CD14-positive monocyte (primary cell): Measurements from ENCODE around the gene CHRNG. TPM values are rescaled to one million over a fixed set of nuclear protein-coding genes. Genes with fewer than 3 reads are reported as not detected.
A peak's percentile ranks its signal among the peaks of the same experiment; 100 is the strongest.

Experiments
- DNase-seq, 3 donors: peaks; one replicate each; pipeline ENCODE4 v3.0.0-alpha.2; 2011 to 2022
- H2AFZ ChIP-seq: 2 replicates; pipeline ENCODE4 v1.6.0; 2012; ENCODE audit warnings: mild to moderate bottlenecking, low read depth, low read length, inconsistent platforms; ENCODE audit not compliant: insufficient read depth, poor library complexity, severe bottlenecking
- H3K27ac ChIP-seq, 2 donors: 1 replicate in 1 of 2; 2 replicates in 1 of 2; pipeline ENCODE4 v1.5.1; 2012 to 2013; ENCODE audit warnings: low read length in 2 of 2, control low read depth in 1 of 2, inconsistent platforms in 1 of 2, low read depth in 1 of 2, mild to moderate bottlenecking in 1 of 2
- H3K27me3 ChIP-seq, 2 donors: one replicate each; pipeline versions ENCODE4 v1.6.0 to v1.6.1; 2011 to 2013; ENCODE audit warnings: low read length in 2 of 2; ENCODE audit not compliant: control insufficient read depth in 2 of 2, insufficient read depth in 2 of 2
- H3K36me3 ChIP-seq, 2 donors: replicated peaks in 1 of 2; 1 replicate in 1 of 2; 2 replicates in 1 of 2; pipeline versions ENCODE4 v1.5.1 to v1.6.1; 2012 to 2013; ENCODE audit warnings: low read length in 2 of 2, control low read depth in 1 of 2, inconsistent platforms in 1 of 2, mild to moderate bottlenecking in 1 of 2; ENCODE audit not compliant: insufficient read depth in 2 of 2, control insufficient read depth in 1 of 2
- H3K4me1 ChIP-seq, 2 donors: 1 replicate in 1 of 2; 2 replicates in 1 of 2; pipeline versions ENCODE4 v1.5.1 to v1.6.1; 2012 to 2013; ENCODE audit warnings: low read length in 2 of 2, control low read depth in 1 of 2, inconsistent platforms in 1 of 2, mild to moderate bottlenecking in 1 of 2, moderate library complexity in 1 of 2; ENCODE audit not compliant: insufficient read depth in 2 of 2, control insufficient read depth in 1 of 2
- H3K4me2 ChIP-seq: replicated peaks from 2 replicates; pipeline ENCODE3; 2012; ENCODE audit warnings: low read length, moderate library complexity, mild to moderate bottlenecking; ENCODE audit not compliant: poor library complexity, severe bottlenecking; ENCODE audit errors: extremely low read depth
- H3K4me3 ChIP-seq, 3 experiments: fragments of 200-600 bp in 1 of 3; sonication (generic) in 1 of 3; replicated peaks in 1 of 3; 1 replicate in 2 of 3; 2 replicates in 1 of 3; pipeline ENCODE4 v1.5.1; 2011 to 2013; ENCODE audit warnings: low read length in 3 of 3, mild to moderate bottlenecking in 3 of 3, control low read depth in 2 of 3, low read depth in 2 of 3, inconsistent platforms in 1 of 3, moderate library complexity in 1 of 3
- H3K79me2 ChIP-seq: 2 replicates; pipeline ENCODE4 v1.6.0; 2012; ENCODE audit warnings: mild to moderate bottlenecking, control low read depth, inconsistent platforms, low read length, moderate library complexity; ENCODE audit not compliant: insufficient read depth
- H3K9ac ChIP-seq: 2 replicates; pipeline ENCODE4 v1.6.0; 2017; ENCODE audit warnings: low read length, mild to moderate bottlenecking; ENCODE audit not compliant: insufficient read depth, poor library complexity, severe bottlenecking
- H3K9me3 ChIP-seq, 2 donors: replicated peaks in 1 of 2; 1 replicate in 1 of 2; 2 replicates in 1 of 2; pipeline versions ENCODE4 v1.5.1 to v1.6.1; 2012 to 2013; ENCODE audit warnings: low read length in 2 of 2, control low read depth in 1 of 2; ENCODE audit not compliant: control insufficient read depth in 1 of 2, insufficient read depth in 1 of 2
- H4K20me1 ChIP-seq: 2 replicates; pipeline ENCODE4 v1.6.0; 2012; ENCODE audit warnings: mild to moderate bottlenecking, low read length, control low read depth, moderate library complexity; ENCODE audit not compliant: insufficient read depth
- H3K27ac Mint-ChIP-seq, 7 donors: one replicate each; pipeline ENCODE4 v1.8.0; 2020; ENCODE audit warnings: mild to moderate bottlenecking in 7 of 7, mixed read lengths in 7 of 7, moderate library complexity in 6 of 7, inconsistent platforms in 2 of 7
- H3K27me3 Mint-ChIP-seq, 3 donors: one replicate each; pipeline ENCODE4 v1.8.0; 2021 to 2022; ENCODE audit warnings: low read depth in 3 of 3, mild to moderate bottlenecking in 3 of 3, mixed read lengths in 3 of 3, moderate library complexity in 3 of 3, inconsistent platforms in 1 of 3
- H3K36me3 Mint-ChIP-seq, 2 donors: one replicate each; pipeline ENCODE4 v1.8.0; 2020; ENCODE audit warnings: mixed read lengths in 2 of 2, inconsistent platforms in 1 of 2, mild to moderate bottlenecking in 1 of 2
- H3K4me1 Mint-ChIP-seq: one replicate; pipeline ENCODE4 v1.8.0; 2020; ENCODE audit warnings: mild to moderate bottlenecking, mixed read lengths
- H3K4me3 Mint-ChIP-seq, 2 donors: one replicate each; pipeline ENCODE4 v1.8.0; 2020; ENCODE audit warnings: mild to moderate bottlenecking in 2 of 2, mixed read lengths in 2 of 2, moderate library complexity in 1 of 2
- H3K9me3 Mint-ChIP-seq, 7 donors: one replicate each; pipeline ENCODE4 v1.8.0; 2020 to 2022; ENCODE audit warnings: mixed read lengths in 7 of 7, mild to moderate bottlenecking in 6 of 7, moderate library complexity in 6 of 7, inconsistent platforms in 2 of 7
- CTCF ChIP-seq: fragments of 200-600 bp; IDR thresholded peaks from one replicate; pipeline ENCODE4 v1.8.0; 2022; ENCODE audit warnings: antibody characterized with exemption, mild to moderate bottlenecking
- WGBS: methylation state at CpG from one replicate; pipeline ENCODE4 v1.1.5; 2013; ENCODE audit warnings: missing lambda C conversion rate; ENCODE audit not compliant: insufficient coverage; 5-methylcytosine and 5-hydroxymethylcytosine counted together
- intact Hi-C, 2 donors: fragments of 100-400 bp; cut with micrococcal nuclease; formaldehyde crosslinking; loops; one replicate each; pipeline versions ENCODE4 v1.15.0 to v1.15.1; 2023
- polyA plus RNA-seq, 3 donors: library from polyadenylated mRNA; depleted of rRNA in 1 of 3; unstranded in 2 of 3; stranded (reverse) in 1 of 3; fragments of 300-500 nt in 2 of 3; fragments of >200 nt in 1 of 3; fragmentation: Illumina TruSeq in 2 of 3; gene quantifications; 1 replicate in 2 of 3; 2 replicates in 1 of 3; pipeline ENCODE4 v1.2.3, GENCODE V29; 2012 to 2021

CHRNG gene
- polyA plus RNA-seq, 3 donors = not detected

GRCh38 chr2:232556426-232556825 is 16.9 kb downstream of the CHRNG start:
- Histone ChIP-seq H4K20me1 (peaks cover 99% of the 10 kb centered on the region), H2AFZ (no peak overlapping the region), H3K79me2 (peaks cover 58% of the 10 kb centered on the region), H3K9me3 (no peaks in the 10 kb centered on the region), H3K9ac (no peak overlapping the region), H3K4me1 (peaks cover 20 to 23% of the 10 kb centered on the region in 2 donors), H3K27me3 (no peaks in the 10 kb centered on the region), H3K4me3 (no peak overlapping the region), H3K36me3 (peaks cover 50 to 81% of the 10 kb centered on the region in 2 donors), H3K27ac (peak overlapping the region in 1 of 2 donors; percentile 1), H3K4me2 (no peak overlapping the region)
- Mint-ChIP-seq H3K9me3 (no peaks in the 10 kb centered on the region), H3K4me3 (no peak overlapping the region), H3K27ac (no peak overlapping the region), H3K4me1 (peaks cover 29% of the 10 kb centered on the region), H3K36me3 (peaks cover 61 to 87% of the 10 kb centered on the region in 2 donors), H3K27me3 (peaks cover 0 to under 1% (median 0%) of the 10 kb centered on the region in 3 donors)
- 100% methylated on average over 2 of the region's 3 CpGs for WGBS
- DNase-seq = no peak
- TF ChIP-seq CTCF = no peak
- intact Hi-C loops = loop anchor here (10.0 kb wide), 2 partner anchors 138 to 1092 kb away; partner anchors contain the start of genes GIGYF2 (in 2 of the 2) and NCL (in 1 of the 2)

GRCh38 chr2:232562515-232563151 is 23.1 kb downstream of the CHRNG start:
- Histone ChIP-seq H3K9me3 (no peaks in the 10 kb centered on the region), H3K4me2 (no peak overlapping the region), H3K27ac (no peak overlapping the region), H3K79me2 (no peaks in the 10 kb centered on the region), H3K4me3 (no peak overlapping the region), H2AFZ (no peak overlapping the region), H4K20me1 (peaks cover 73% of the 10 kb centered on the region), H3K9ac (no peak overlapping the region), H3K36me3 (peaks cover 89 to 99% of the 10 kb centered on the region in 2 donors), H3K4me1 (no peaks in the 10 kb centered on the region), H3K27me3 (no peaks in the 10 kb centered on the region)
- Mint-ChIP-seq H3K4me1 (peaks cover 3% of the 10 kb centered on the region), H3K27me3 (peaks cover 0 to 5% (median 0%) of the 10 kb centered on the region in 3 donors), H3K9me3 (no peaks in the 10 kb centered on the region), H3K4me3 (no peak overlapping the region), H3K27ac (peak overlapping the region in 3 of 7 donors; percentile 11 to 76 (median 23)), H3K36me3 (peaks cover 81 to 93% of the 10 kb centered on the region in 2 donors)
- no peak for TF ChIP-seq CTCF
- DNase-seq = no peak
- intact Hi-C loops = no loop called here
- 67% methylated on average over 2 of the region's 8 CpGs for WGBS
